Panc1 (cell line): Measurements from ENCODE around the gene CHST11. TPM values are rescaled to one million over a fixed set of nuclear protein-coding genes. Genes with fewer than 3 reads are reported as not detected.

ENCODE experiments used
- ATAC-seq: fragments of 200-7000 bp; cut with Tn5 transposase; 2 replicates; pipeline ENCODE4 v1.9.1; 2020; ENCODE audit warnings: mild to moderate bottlenecking, moderate library complexity
- BruUV-seq: library from RNA; stranded (reverse); fragments of 400-500 nt; replicated peaks from 2 replicates; lab custom pipeline; 2021; lab: Mats Ljungman, UMichigan
- CTCF ChIA-PET: fragments of 300-600 bp; sonication (Branson Sonifier 250); formaldehyde crosslinking; loops from one replicate; lab custom pipeline; 2022; ENCODE audit warnings: antibody characterized with exemption; lab: Charles Lee
- POLR2A ChIA-PET: fragments of 300-600 bp; sonication (Branson Sonifier 250); formaldehyde crosslinking; loops from one replicate; lab custom pipeline; 2022; ENCODE audit warnings: antibody characterized with exemption; lab: Charles Lee
- DNase-seq: peaks from one replicate; pipeline ENCODE4 v3.0.0-alpha.2; 2010; ENCODE audit warnings: low read depth, low spot score
- H3K27ac ChIP-seq: 2 replicates; pipeline ENCODE4 v1.5.1; 2011; ENCODE audit warnings: mild to moderate bottlenecking, low read length, inconsistent platforms
- H3K27me3 ChIP-seq: fragments of 200-500 bp; sonication (Bioruptor generic); 2 replicates; pipeline ENCODE4 v1.6.0; 2014; ENCODE audit warnings: low read length, inconsistent platforms; ENCODE audit not compliant: control insufficient read depth, insufficient read depth
- H3K36me3 ChIP-seq: fragments of 200-500 bp; sonication (Bioruptor generic); 2 replicates; pipeline ENCODE4 v1.5.1; 2014; ENCODE audit warnings: inconsistent platforms, mild to moderate bottlenecking, low read length, moderate library complexity; ENCODE audit not compliant: control insufficient read depth, insufficient read depth
- H3K4me1 ChIP-seq: 2 replicates; pipeline ENCODE4 v1.5.1; 2011; ENCODE audit warnings: inconsistent platforms, mild to moderate bottlenecking, low read length, moderate library complexity; ENCODE audit not compliant: control insufficient read depth, insufficient read depth
- H3K4me3 ChIP-seq, 2 experiments: 2 replicates each; pipeline ENCODE4 v1.5.1; 2011 to 2012; ENCODE audit warnings: low read depth in 2 of 2, low read length in 2 of 2, mild to moderate bottlenecking in 2 of 2, inconsistent platforms in 1 of 2, moderate library complexity in 1 of 2
- H3K9me3 ChIP-seq: fragments of 200-500 bp; sonication (Bioruptor generic); 2 replicates; pipeline ENCODE4 v1.5.1; 2014; ENCODE audit warnings: low read depth, mild to moderate bottlenecking, inconsistent platforms, low read length, moderate library complexity; ENCODE audit not compliant: control insufficient read depth, insufficient read depth
- CTCF ChIP-seq: fragments of 450-650 bp; IDR thresholded peaks from 2 replicates; pipeline ENCODE4 v1.5.1; 2017; ENCODE audit warnings: mild to moderate bottlenecking
- POLR2AphosphoS5 ChIP-seq: IDR thresholded peaks from 2 replicates; pipeline ENCODE4 v1.6.1; 2012; ENCODE audit warnings: mild to moderate bottlenecking, low read depth, low read length, moderate library complexity
- REST ChIP-seq, 2 experiments: IDR thresholded peaks; 2 replicates each; pipeline ENCODE4 v1.6.1; 2011 to 2012; ENCODE audit warnings: low read depth in 2 of 2, control low read depth in 1 of 2, low read length in 1 of 2, mild to moderate bottlenecking in 1 of 2, moderate library complexity in 1 of 2; ENCODE audit not compliant: insufficient read depth in 1 of 2
- SIN3A ChIP-seq: IDR thresholded peaks from 2 replicates; pipeline ENCODE4 v1.6.1; 2012; ENCODE audit warnings: low read depth, mild to moderate bottlenecking, low read length, moderate library complexity, borderline replicate concordance; ENCODE audit not compliant: insufficient read depth
- TCF7L2 ChIP-seq: IDR thresholded peaks from 2 replicates; pipeline ENCODE4 v1.6.1; 2011; ENCODE audit warnings: mild to moderate bottlenecking, low read depth, low read length, inconsistent platforms
- in situ Hi-C: cut with HindIII; loops from 2 replicates; pipeline ENCODE4 v1.10.0; 2016; ENCODE audit warnings: low sequenced_read_pairs, low pct_unique_long_range_greater_than_20kb
- intact Hi-C: fragments of 100-400 bp; cut with micrococcal nuclease; formaldehyde crosslinking; loops from one replicate; pipeline ENCODE4 v1.10.0; 2022; ENCODE audit not compliant: unreplicated experiment
- total RNA-seq: library from RNA; stranded (reverse); gene quantifications from one replicate; pipeline ENCODE4 v1.2.1, GENCODE V29; 2021; ENCODE audit not compliant: unreplicated experiment

Gene CHST11
- total RNA-seq, 1 experiment from 2014 or later, result 11.4 TPM

DNA sequence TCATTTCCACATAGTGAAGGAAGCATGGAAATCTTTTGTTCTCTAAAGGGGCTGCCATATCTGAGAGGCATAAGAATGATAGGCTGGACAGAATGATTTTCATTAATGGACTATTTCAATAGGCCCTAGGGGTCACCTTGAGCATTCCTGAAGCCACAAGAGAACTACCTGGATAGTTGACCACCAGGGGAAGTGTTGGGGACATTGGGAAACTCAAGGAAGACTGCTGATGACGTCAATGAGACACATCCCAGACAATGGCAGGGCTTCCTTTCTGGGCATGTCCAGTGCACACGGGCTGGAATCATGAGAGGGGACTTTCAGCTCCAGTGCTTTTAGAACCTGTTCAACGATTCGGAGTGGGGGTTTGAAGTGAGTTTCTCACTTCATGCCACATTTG, 48.8 kb upstream of the CHST11 start:
- peaks cover 4% of the 10 kb centered on the region; the same call in 1 of the 2 replicates for H3K4me1 ChIP-seq
- ChIA-PET POLR2A (no interaction called here), CTCF (no interaction called here)
- ATAC-seq (no peak), DNase-seq (no peak)
- no TSS peak for BruUV-seq
- H3K27ac ChIP-seq, result no peak overlapping the region
- no peak for TF ChIP-seq POLR2AphosphoS5
- H3K36me3 ChIP-seq, result no peaks in the 10 kb centered on the region
- intact Hi-C loops, result no loop called here
- in situ Hi-C loops, result no loop called here
- H3K27me3 ChIP-seq, result no peaks in the 10 kb centered on the region
- no peaks in the 10 kb centered on the region for H3K9me3 ChIP-seq
- no peak overlapping the region for H3K4me3 ChIP-seq

DNA sequence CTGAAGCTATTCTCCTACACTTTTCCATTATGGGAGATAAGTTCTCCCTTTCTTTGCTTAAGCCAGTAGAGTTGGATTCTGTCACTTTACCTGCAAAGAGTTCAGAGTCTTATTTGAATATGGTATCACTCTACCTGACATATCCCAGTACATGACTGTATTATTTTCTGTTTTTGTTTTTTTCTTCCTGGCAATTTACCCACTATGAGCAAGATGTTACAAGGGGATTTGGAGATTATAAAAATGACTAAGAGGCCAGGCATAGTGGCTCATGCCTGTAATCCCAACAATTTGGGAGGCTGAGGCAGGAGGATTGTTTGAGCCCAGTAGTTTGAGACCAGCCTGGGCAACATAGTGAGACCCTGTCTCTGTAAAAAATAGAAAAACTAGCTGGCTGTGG, 46.4 kb upstream of the CHST11 start:
- Histone ChIP-seq H3K36me3 (no peaks in the 10 kb centered on the region), H3K4me3 (no peak overlapping the region), H3K27me3 (no peaks in the 10 kb centered on the region), H3K4me1 (peaks cover 4% of the 10 kb centered on the region; the same call in 1 of the 2 replicates), H3K27ac (no peak overlapping the region), H3K9me3 (no peaks in the 10 kb centered on the region)
- ChIA-PET POLR2A (no interaction called here), CTCF (no interaction called here)
- no peak for DNase-seq
- no peak for ATAC-seq
- intact Hi-C loops (no loop called here), in situ Hi-C loops (no loop called here)
- TF ChIP-seq REST (IDR thresholded peaks at IDR 0.05; ENCODE audit: insufficient read depth in 1 of 2, low read depth in 2 of 2, low read length in 1 of 2), result no peak
- TF ChIP-seq CTCF, result no peak
- no peak for TF ChIP-seq TCF7L2
- TF ChIP-seq POLR2AphosphoS5, result no peak
- no peak for TF ChIP-seq SIN3A
- no TSS peak for BruUV-seq

GRCh38 chr12:104410786-104411185, 46.0 kb upstream of the CHST11 start:
- no peak for DNase-seq
- in situ Hi-C loops (no loop called here), intact Hi-C loops (no loop called here)
- H3K4me3 ChIP-seq, result no peak overlapping the region
- ChIA-PET POLR2A (no interaction called here), CTCF (no interaction called here)
- TF ChIP-seq SIN3A (no peak), REST (IDR thresholded peaks at IDR 0.05; ENCODE audit: insufficient read depth in 1 of 2, low read depth in 2 of 2, low read length in 1 of 2) (no peak), TCF7L2 (no peak), POLR2AphosphoS5 (no peak), CTCF (no peak)
- H3K36me3 ChIP-seq, result no peaks in the 10 kb centered on the region
- H3K9me3 ChIP-seq, result no peaks in the 10 kb centered on the region
- no peak overlapping the region for H3K27ac ChIP-seq
- ATAC-seq, result no peak
- H3K4me1 ChIP-seq, result peaks cover 4% of the 10 kb centered on the region; the same call in 1 of the 2 replicates
- BruUV-seq, result no TSS peak
- H3K27me3 ChIP-seq, result no peaks in the 10 kb centered on the region
